Cardiac fibroblast (primary cell): ENCODE data around the gene RNF208.
A peak's percentile ranks its signal among the peaks of the same experiment; 100 is the strongest.

ENCODE experiments used
- DNase-seq, 2 donors: peaks; one replicate each; pipeline versions ENCODE4 v3.0.0 to v3.0.0-alpha.2; 2010; ENCODE audit warnings: low read depth in 2 of 2
- H3K4me3 ChIP-seq, 2 donors: replicated peaks in 1 of 2; 1 replicate in 1 of 2; 2 replicates in 1 of 2; pipeline ENCODE4 v1.5.1; 2011; ENCODE audit warnings: low read depth in 2 of 2, low read length in 2 of 2, mild to moderate bottlenecking in 2 of 2, moderate library complexity in 1 of 2
- TF ChIP-seq, protein P1 (sequence below): IDR thresholded peaks from one replicate; pipeline ENCODE4 v1.5.1; 2011; ENCODE audit warnings: low read depth, mild to moderate bottlenecking, low read length, inconsistent platforms

RNF208 gene

DNA sequence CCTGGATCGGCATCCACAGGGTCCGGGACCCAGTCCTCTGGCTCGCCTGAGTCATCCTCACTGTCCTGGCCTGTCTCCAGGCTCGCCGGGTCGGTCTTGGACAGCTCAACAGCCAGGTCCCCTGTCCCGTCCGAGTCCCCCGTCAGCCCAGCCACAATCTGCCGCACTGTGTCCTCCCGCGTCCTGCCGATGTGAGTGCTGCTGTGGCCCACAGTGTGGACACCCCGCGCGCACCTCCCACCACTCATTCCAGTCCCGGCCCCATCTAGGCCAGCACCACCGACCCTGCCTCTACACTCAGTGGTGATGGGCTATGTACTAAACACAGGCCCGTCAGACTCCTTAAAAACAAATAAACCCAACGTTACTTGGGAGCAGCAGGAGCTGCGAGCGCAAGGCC lies 40.4 kb downstream of the RNF208 start:
- no peak overlapping the region for H3K4me3 ChIP-seq
- no peak for DNase-seq
- TF ChIP-seq, protein P1, sequence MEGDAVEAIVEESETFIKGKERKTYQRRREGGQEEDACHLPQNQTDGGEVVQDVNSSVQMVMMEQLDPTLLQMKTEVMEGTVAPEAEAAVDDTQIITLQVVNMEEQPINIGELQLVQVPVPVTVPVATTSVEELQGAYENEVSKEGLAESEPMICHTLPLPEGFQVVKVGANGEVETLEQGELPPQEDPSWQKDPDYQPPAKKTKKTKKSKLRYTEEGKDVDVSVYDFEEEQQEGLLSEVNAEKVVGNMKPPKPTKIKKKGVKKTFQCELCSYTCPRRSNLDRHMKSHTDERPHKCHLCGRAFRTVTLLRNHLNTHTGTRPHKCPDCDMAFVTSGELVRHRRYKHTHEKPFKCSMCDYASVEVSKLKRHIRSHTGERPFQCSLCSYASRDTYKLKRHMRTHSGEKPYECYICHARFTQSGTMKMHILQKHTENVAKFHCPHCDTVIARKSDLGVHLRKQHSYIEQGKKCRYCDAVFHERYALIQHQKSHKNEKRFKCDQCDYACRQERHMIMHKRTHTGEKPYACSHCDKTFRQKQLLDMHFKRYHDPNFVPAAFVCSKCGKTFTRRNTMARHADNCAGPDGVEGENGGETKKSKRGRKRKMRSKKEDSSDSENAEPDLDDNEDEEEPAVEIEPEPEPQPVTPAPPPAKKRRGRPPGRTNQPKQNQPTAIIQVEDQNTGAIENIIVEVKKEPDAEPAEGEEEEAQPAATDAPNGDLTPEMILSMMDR = no peak

DNA sequence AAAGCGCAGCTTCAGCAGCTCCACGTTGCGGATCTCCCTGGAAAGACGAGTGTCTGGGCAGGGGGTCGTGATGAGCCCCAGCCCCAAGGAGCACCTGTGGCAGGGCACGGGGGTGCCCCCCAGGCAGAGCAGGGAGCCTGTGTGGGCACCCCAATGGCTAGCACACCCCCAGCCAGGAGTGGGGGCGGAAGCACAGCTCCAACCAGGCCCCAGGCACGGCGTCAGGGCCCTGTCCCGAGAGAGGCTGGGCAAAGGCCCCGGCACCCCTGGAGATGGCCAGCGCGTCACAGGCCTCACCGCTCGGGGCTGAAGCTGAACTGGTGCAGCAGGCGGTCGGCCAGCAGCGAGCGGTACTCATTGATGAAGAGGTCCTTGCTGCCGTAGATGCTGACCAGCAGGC lies 41.5 kb downstream of the RNF208 start:
- TF ChIP-seq, protein P1 = no peak
- DNase-seq = no peak
- no peak overlapping the region for H3K4me3 ChIP-seq

DNA sequence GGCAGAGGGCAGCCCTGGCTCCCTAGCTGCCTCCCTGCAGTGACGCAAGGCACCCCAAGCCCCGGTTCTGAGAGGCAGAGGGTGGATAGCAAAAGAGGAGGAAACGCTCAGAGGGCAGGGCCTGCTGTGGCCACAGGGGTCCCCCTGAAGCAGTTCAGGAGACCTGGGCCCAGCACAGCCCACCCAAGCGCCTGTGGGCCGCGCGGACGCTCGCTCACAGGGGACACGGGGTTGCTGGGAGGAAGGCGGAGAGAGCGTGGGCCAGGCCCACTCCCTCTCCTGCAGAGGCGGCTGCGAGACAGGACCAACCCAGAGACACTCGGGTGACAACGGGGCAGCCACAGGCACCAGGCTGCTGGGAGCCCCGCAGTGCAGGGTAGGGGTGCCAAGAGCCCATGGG lies 42.3 kb downstream of the RNF208 start:
- TF ChIP-seq, protein P1 = no peak
- no peak for DNase-seq
- no peak overlapping the region for H3K4me3 ChIP-seq

DNA sequence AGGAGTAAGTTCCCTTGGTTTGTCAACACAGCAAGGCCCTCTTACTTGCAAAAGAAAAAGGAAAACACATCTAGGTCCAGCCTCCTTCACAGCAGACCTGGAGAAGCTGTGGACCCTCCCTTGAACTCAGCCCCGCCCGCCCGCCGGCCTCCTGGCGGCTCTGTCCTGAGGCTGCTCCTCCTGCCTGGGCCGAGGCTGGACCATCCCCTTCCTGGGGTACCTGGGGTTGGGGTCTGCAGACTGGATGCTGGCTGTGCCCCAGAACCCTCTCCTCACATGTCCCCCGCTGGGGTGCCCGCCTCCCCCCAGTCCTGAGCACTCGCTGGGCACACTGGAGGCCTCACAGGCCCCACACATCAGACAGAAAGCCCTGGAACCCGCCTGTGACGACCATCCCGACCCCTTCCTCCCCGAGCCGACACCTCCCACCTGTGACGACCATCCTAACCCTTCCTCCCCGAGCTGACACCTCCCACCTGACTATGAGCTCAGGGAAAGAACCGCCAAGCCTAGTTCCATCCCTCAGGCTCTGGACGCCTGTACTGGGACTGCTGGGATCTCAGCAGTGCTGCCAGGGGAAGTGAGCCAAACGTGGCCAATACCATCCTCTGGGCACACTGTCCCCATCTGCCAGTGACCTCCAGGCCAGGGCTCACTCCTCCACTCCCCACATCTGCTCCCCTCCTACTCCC lies 43.0 kb downstream of the RNF208 start:
- H3K4me3 ChIP-seq = no peak overlapping the region
- TF ChIP-seq, protein P1 = no peak
- DNase-seq = no peak

DNA sequence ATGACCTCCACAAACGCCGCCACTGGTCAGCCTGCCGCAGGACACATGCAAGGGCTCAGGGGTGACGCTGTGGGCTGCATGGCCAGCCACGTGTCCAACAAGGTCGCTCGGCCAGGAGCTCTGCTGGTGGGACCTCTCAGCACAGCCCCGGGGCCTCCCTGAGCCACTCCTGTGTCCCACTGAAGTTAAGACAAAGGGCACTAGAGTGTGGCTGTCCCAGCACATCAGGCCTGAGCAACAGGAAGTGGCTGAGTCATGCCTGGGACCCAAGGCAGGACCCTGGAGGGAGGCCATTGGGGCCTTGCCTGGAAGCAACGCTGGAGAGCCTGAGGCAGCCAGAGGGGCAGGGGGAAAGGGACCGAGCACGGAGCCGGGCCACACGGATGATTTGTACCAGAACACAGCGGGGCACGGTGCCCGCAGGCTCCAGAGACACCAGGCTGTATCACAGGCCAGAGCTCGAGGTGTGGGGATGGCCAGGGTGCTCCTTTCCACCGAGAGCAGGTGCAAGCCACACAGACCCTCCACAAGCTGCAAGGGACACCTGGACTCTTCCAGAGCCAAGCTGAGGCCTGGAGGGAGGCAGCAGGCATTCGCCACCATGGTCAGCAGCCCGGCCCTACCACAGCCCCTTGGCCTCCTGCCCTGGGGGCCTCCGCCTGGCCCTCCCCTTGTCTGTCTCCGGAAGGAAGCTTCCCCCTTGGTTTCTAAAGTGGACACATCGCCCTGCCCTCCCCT lies 43.7 kb downstream of the RNF208 start:
- no peak overlapping the region for H3K4me3 ChIP-seq
- DNase-seq = peak in 1 of 2 donors; percentile 12
- TF ChIP-seq, protein P1 = no peak

DNA sequence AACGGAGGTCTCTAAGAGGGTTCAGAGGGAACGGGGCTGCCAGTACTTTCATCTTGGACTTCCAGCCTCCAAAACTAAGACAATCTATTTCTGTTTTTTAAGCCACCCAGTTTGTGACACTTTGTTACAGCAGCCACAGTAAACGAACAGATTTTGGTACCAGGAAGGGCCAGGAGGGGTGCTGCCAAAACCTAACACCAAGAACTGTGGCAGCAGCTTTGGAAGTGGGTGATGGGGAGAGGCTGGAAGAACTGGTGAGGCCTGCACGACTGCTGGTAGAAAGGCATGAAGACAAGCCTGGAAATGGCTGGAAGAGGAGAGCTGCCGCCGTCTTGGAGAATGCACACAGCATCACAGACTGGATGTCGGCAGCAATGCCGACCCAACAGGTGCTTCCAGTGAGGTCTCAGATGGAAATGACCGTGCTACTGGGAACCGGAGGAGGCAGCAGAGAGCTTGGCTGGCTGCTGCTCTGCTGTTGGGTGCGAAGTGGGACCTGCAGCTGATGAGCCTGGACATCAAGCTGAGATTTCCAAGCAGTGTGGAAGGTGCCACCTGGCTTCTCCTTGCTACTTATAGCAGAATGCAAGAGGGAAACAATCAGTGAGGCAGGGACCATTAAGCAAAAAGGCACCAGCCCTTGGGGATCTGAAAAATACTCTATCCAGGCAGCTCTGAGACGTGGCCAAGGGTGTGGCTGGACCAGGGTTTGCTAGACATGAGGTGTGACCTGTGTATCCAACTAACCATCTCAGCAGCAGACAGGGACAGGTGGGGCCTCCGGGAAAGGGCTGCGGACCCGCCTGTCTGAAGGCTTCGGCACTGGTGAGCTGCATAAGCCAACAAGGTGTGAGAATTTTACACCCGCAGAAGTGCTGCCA lies 45.5 kb downstream of the RNF208 start:
- H3K4me3 ChIP-seq = no peak overlapping the region
- TF ChIP-seq, protein P1 = peak; percentile 78
- DNase-seq = peak; percentile 46 to 50
